ENCODE data around the gene SLC30A1. TPM values are rescaled to one million over a fixed set of nuclear protein-coding genes. Genes with fewer than 3 reads are reported as not detected.

The SLC30A1 gene
- total and polyA plus RNA-seq, 2 of the 13 experiments (the other 11 are each of a cell fraction or from before 2014, with no cell fraction given), result 5.9 to 24.4 TPM

GRCh38 chr1:211577819-211578639 lies 932 bp downstream of the SLC30A1 start (continued):
- TF ChIP-seq, protein P1, sequence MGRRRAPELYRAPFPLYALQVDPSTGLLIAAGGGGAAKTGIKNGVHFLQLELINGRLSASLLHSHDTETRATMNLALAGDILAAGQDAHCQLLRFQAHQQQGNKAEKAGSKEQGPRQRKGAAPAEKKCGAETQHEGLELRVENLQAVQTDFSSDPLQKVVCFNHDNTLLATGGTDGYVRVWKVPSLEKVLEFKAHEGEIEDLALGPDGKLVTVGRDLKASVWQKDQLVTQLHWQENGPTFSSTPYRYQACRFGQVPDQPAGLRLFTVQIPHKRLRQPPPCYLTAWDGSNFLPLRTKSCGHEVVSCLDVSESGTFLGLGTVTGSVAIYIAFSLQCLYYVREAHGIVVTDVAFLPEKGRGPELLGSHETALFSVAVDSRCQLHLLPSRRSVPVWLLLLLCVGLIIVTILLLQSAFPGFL (CRISPR knock-in tag; IDR thresholded peaks at IDR 0.05), result 0 out of 2 replicates have a peak, but pooled peaks have one; percentile 14
- no peak for TF ChIP-seq HINFP (CRISPR knock-in tag; IDR thresholded peaks at IDR 0.05; ENCODE audit: low read depth)
- TF ChIP-seq KAT2B (IDR thresholded peaks at IDR 0.05; ENCODE audit: borderline replicate concordance, low read depth, low read length), result no peak
- no peak for TF ChIP-seq ZNF773 (CRISPR knock-in tag; IDR thresholded peaks at IDR 0.05; ENCODE audit: borderline replicate concordance)
- TF ChIP-seq NR2C2 (CRISPR knock-in tag; IDR thresholded peaks at IDR 0.05; ENCODE audit: borderline replicate concordance), result peak; percentile 39; the same call in 1 of the 2 replicates
- no peak for TF ChIP-seq CEBPZ (IDR thresholded peaks at IDR 0.05; ENCODE audit: low read length)
- no peak for TF ChIP-seq ZNF530 (CRISPR knock-in tag; IDR thresholded peaks at IDR 0.05; ENCODE audit: low read depth)
- TF ChIP-seq PCBP1 (IDR thresholded peaks at IDR 0.05; ENCODE audit: borderline replicate concordance, low read depth, low read length), result no peak
- TF ChIP-seq KLF11 (CRISPR knock-in tag; IDR thresholded peaks at IDR 0.05), result no peak
- TF ChIP-seq YY1 (IDR thresholded peaks at IDR 0.05; ENCODE audit: insufficient read depth, insufficient replicate concordance, low read depth, low read length), result peak; percentile 76
- TF ChIP-seq POLR2G (IDR thresholded peaks at IDR 0.05; ENCODE audit: low read depth, low read length), result no peak; the same call in 1 of the 2 replicates
- no peak for TF ChIP-seq ZNF570 (CRISPR knock-in tag; IDR thresholded peaks at IDR 0.05; ENCODE audit: borderline replicate concordance)
- TF ChIP-seq KLF9 (CRISPR knock-in tag; IDR thresholded peaks at IDR 0.05; ENCODE audit: low read depth), result no peak
- 0 out of 2 replicates have a peak, but pooled peaks have one; percentile 73 for TF ChIP-seq ZNF615 (CRISPR knock-in tag; IDR thresholded peaks at IDR 0.05; ENCODE audit: borderline replicate concordance)
- no peak; the same call in none of the 2 replicates for TF ChIP-seq KMT2B (CRISPR knock-in tag; IDR thresholded peaks at IDR 0.05)
- TF ChIP-seq MZF1 (CRISPR knock-in tag; IDR thresholded peaks at IDR 0.05; ENCODE audit: borderline replicate concordance), result no peak
- TF ChIP-seq, protein P2, sequence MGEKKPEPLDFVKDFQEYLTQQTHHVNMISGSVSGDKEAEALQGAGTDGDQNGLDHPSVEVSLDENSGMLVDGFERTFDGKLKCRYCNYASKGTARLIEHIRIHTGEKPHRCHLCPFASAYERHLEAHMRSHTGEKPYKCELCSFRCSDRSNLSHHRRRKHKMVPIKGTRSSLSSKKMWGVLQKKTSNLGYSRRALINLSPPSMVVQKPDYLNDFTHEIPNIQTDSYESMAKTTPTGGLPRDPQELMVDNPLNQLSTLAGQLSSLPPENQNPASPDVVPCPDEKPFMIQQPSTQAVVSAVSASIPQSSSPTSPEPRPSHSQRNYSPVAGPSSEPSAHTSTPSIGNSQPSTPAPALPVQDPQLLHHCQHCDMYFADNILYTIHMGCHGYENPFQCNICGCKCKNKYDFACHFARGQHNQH (CRISPR knock-in tag; IDR thresholded peaks at IDR 0.05), result no peak
- 0 out of 2 replicates have a peak, but pooled peaks have one; percentile 15 for TF ChIP-seq BRD4 (CRISPR knock-in tag; IDR thresholded peaks at IDR 0.05)
- no peak for TF ChIP-seq SSRP1 (CRISPR knock-in tag; IDR thresholded peaks at IDR 0.05)
- peak; percentile 82 for TF ChIP-seq STAG1 (CRISPR knock-in tag; IDR thresholded peaks at IDR 0.05)
- TF ChIP-seq MLLT10 (CRISPR knock-in tag; IDR thresholded peaks at IDR 0.05), result no peak

Measured in HepG2 (cell line).